Jurkat, Clone E6-1 (cell line): Measurements from ENCODE around the gene VWC2.

Source experiments
- DNase-seq: peaks from one replicate; pipeline ENCODE4 v3.0.0-alpha.2; 2011; ENCODE audit warnings: low read depth, low spot score
- H3K4me3 ChIP-seq: 2 replicates; pipeline ENCODE4 v1.5.1; 2011; ENCODE audit warnings: mild to moderate bottlenecking, low read length, control low read depth, moderate library complexity

Gene VWC2

DNA sequence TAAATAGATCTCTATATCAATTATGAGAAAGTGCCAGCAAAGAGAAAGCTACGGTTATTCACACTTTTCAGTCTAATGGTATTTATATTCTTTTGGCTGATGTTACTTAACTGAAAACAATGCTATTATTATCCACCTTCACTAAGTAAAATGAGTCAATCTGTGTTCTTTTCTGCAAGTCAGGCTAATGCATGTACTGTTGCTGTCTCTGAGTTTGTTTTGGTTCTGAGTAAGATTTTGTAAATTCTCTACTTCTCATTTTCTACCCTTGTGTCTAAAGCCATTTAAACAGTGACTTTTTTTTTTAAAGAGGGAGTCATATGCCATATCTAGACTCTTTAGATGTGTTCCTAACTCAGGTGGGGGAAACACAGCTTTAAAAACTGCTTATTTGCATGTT is 7.5 kb downstream of the VWC2 start:
- no peak for DNase-seq
- H3K4me3 ChIP-seq = no peak overlapping the region

DNA sequence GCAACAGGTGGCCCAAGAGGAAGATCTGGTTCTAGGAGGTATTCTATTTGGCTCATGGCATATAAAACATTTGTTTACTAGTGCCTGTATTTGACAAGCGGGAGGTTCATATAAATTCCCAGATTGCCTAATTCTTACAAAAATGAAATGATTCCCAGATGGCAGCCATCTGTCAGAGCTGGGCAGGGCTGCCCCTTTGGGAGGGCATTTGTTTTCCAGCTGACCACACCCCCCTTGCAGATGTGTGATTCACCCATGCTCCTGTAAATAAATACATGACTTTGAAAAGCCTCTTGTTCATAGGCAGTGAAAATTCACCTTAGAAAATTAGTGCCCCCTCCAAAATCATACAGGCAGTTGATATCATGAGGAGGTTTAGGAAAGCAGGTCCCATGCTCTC is 8.6 kb downstream of the VWC2 start:
- DNase-seq = no peak
- no peak overlapping the region for H3K4me3 ChIP-seq

DNA sequence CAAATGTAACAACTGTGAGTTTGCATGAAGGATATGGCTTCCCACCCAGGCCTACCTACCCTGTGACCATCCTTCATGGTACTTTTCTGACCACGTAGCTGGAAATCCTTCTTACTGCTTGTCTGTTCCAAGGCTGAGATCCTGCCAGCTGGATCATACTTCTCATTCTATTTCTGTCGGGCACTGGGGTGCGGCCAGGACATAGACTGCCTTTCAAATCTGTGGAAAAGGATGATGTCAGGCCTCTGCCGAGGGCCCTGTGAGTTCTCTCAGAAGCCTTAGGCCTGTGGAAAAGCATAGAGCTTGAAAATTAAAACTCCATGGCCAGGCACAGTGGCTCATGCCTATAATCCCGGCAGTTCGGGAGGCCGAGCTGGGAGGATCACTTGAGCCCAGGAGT is 10.0 kb downstream of the VWC2 start:
- no peak overlapping the region for H3K4me3 ChIP-seq
- no peak for DNase-seq

DNA sequence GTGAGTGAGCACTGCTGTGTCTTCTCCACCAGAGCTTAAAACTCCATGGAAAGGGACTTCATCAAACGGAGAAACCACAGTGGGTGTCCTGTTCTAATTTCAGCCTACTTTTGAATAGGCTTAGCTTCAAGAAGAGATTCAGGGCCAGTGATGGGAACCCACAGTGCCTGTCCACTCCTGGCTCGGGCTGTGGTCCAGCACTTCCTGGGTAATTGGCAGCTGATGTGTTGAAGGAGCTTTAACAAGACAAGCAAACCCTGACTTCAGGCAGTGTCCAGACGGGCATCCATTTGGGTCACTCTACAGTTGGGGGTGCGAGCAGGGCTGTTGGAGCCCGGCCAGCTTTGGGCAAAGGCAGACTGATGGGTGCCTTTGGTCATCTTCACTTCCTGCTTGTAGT is 14.5 kb downstream of the VWC2 start:
- DNase-seq = no peak
- no peak overlapping the region for H3K4me3 ChIP-seq

DNA sequence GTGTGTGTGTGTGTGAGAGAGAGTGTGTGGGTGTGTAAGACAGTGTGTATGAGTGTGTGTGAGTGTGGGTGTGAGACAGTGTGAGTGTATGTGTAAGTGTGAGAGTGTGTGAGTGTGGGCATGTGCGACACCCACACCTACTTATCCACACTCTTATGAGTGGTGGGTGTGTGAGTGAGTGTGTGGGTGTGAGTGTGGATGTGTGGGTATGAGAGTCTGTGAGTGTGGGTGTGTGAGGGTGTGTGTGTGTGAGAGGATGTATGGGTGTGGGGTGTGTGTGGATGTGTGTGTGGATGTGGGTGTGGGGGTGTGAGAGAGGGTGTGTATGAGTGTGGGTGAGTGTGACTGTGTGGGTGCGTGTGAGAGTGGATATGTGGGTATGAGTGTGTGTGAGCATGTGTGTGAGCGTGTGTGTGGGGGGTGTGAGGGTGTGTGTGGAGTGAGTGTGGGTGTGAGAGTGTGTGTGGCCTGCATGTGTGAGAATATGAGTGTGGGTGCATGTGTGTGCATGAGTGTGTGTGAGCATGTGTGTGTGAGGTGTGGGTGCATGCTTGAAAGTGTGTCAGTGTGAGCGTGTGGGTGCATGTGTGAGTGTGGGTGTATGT is 15.1 kb downstream of the VWC2 start:
- no peak overlapping the region for H3K4me3 ChIP-seq

DNA sequence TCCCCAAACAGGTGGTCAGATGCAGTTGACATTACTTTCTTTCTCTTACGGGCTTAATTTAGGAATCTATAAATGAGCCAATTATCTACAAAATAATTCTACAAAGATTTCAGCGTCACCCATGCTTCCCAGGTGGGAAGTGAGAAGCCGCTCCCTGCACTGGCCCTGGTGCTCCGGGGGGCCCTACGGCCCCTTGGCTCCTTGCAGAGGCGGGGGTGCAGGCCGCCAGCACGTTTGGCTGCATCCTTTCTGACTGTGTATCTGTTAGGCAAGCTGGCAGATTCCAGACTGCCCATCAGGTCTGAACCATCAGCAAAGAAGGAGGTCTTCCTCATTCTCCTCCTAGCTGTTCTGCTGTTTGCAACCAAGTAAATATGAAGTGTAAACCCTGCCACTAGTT is 16.3 kb downstream of the VWC2 start:
- DNase-seq = no peak
- H3K4me3 ChIP-seq = no peak overlapping the region

More for the DNA sequence above, 15.1 kb downstream of the VWC2 start:
- no peak for DNase-seq

DNA sequence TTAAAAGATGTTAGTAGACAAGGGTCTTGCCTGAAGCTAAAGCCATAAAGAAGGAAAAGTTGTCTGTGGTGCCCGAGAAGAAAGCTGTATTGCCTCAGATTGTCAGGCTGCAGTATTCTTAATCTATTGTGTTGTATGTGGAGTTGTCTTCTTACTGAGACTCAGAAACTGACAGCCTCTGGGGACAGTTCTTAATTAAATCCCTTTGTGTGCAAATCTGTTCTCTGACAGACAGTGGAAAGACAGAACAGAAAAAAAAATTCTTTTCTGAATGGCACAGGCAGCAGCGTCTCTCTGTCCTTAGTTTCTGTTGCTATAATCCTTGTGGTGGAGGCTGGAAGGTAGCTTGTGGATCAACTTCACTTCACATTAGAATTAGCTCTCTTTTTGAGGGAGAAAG is 16.8 kb downstream of the VWC2 start:
- no peak overlapping the region for H3K4me3 ChIP-seq
- no peak for DNase-seq

DNA sequence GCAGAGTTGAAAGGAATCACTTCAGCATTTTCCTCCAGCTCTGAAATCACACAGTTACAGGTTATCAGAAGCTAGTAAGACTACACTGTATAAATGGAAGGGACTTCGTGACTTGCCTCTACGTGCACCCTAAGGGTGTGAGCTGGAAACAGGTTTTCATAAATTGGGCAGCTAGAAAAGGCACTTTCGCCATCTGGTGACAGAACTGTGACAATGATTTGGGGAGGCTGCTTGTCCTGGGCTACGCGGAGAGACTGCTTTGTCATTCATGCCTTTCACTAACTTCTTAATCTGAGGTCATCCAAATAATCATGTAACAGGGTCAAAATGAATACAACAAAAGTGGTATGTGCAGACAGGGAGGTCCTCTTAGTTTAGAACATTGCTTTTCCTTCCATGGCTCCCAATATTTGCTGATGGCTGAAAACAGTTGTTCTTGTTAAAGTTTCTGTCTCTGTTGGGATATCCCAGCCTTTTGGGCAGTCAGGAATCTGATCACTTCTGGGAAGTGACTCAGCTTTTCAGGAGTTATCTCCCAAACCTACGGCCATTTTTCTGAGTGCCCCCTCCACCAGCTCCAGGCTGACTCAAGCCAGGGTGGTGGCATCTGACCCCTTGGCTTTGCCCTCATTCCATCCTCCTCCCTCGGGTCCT is 17.8 kb downstream of the VWC2 start:
- no peak overlapping the region for H3K4me3 ChIP-seq
- peak; percentile 28 for DNase-seq

DNA sequence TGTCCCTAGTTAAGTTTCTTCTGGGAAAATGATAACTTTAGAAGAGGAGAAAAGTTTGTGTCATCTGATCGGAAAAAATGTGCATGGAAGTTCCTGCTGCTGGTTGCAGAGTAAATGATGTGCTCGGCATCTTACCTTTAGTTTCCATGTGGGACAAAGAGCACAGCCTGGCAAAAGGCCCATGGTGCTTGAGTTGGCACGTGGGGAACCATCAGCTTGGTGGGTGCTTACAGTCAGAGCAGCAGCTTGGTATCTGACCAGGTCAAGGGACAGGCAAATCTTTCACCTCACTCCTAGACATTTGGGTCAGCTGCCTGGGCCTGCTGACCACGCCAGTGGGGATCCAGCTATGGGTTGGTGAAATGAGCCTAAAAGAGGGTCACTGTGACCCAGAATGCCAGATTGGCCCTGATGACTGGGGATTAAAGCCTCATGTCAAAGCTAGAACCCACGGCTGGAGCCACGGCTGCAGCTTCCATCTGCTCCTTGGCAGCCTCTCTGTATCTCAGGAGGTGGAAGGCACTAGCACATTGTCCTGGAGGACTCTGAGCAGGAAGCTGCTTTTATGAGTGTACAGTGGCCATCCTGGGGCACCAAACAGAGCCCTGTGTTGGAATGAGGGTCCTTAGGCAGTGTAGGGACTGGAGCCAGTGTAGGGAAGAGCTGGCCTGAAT is 24.7 kb downstream of the VWC2 start:
- no peak overlapping the region for H3K4me3 ChIP-seq
- no peak for DNase-seq

DNA sequence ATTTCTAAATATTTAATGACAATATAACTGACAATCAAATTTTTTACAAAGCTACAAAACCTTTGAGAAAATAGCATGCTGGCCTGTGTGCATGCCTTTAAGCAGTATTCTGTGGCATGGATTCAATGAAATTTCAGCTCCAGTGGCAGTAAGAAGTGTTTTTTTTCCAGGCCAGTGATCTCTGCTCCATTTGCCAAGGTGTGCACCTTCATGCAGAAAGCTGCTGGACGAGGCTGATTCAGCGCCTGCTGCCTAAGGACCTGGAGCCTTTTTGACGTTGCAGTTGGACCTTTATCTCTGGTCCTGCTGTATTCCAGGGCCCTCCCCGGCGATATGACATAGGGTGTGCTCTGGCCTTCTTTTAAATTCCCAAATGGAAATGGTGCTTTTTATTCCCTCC is 26.6 kb downstream of the VWC2 start:
- H3K4me3 ChIP-seq = no peak overlapping the region
- DNase-seq = no peak

DNA sequence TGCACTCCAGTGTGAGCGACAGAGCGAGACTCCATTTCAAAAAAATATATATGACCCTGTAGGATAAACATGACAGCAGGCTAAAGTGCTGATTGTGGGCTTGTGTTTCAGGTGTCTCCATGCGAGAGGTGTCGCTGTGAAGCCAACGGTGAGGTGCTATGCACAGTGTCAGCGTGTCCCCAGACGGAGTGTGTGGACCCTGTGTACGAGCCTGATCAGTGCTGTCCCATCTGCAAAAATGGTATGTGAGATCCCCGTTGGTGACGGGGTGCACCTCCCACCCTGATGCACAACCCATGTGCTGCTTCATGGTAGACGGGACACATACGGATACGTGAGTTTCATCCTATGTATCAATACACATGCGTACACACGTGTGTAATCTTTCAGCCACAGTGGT is 29.2 kb downstream of the VWC2 start:
- no peak overlapping the region for H3K4me3 ChIP-seq
- DNase-seq = no peak

DNA sequence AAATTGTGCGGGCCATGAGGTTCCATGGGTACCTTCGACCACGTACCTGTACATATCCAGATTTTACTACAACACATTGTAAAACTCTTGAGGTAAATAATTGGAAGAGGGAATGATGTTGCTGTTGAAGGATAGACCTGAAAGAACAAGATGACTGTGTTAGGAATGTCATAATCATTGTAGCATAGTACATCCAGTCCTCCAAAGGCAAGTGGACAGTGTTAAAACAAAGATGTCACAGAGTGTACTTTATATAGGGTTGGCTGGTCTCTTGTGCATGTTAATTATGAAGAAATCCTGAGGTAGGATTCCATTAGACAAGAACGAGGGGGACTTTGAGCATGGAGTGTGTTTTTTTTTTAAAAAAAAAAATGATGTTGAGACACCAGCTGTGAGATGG is 30.4 kb downstream of the VWC2 start:
- no peak for DNase-seq
- no peak overlapping the region for H3K4me3 ChIP-seq

DNA sequence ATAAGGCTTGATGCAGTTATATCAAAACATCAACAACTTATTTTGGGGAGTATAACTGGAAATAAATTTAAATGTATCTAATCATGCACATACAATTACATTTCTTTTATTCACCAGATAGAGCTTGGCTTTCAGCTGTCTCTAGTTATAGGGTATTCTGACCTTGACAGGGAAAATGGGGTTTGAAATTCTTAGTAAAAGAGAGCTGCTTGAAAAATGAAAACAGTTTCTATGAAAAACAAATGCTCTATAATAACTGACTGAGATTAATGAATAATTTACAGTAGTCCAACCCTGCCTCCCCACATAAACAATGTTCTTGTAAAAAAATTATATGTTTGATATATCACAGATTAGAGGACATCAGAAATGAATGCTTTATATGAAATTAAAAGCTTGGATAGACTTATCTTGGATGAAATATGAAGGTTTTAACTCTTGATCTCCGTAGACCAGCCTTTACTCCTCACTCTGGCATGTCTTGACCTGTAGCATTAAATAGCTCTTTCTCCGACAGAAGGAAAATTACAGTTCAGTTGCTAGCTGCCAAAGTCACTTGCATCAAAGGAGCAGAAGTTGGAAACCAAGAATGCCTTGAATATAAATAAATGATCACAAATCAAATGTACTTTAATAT is 32.1 kb downstream of the VWC2 start:
- no peak for DNase-seq
- H3K4me3 ChIP-seq = no peak overlapping the region

DNA sequence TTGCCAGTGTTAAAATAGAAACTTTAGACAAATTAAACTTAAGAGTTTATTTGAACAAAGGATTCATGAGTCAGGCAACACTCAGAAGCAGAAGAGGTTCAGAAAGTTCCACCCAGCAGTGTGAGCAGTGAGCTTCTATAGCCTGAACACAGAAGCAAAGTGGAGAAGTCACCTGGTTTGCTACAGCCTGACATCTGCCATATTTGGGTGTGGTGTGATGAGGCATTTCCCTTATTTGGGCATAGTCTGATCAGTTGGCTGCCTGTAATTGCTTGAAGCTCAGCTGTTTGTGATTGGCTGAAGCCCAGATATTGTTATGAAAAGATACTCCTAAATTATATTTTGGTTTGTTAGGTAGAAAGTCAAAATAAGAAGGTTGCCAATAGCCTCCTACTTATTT is 39.1 kb downstream of the VWC2 start:
- H3K4me3 ChIP-seq = no peak overlapping the region
- DNase-seq = peak; percentile 10

DNA sequence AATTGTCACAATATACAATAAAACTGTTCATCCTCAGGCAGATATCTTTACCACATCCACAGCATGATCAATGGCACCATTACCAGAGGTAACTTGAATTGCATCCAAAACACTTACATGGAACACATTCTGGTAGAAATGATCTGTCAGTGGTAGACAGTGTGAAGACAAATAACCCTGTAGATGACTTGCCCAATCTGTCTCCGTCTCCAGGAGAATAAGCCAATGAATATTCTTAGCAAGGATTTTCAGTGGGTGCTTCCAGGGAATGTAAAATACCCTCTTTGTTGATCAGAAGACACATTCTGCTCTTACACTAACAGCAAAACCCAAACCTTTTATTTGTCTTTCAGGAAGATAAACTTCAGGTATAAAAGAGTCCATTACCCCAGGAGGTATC is 43.8 kb downstream of the VWC2 start:
- no peak overlapping the region for H3K4me3 ChIP-seq
- no peak for DNase-seq

DNA sequence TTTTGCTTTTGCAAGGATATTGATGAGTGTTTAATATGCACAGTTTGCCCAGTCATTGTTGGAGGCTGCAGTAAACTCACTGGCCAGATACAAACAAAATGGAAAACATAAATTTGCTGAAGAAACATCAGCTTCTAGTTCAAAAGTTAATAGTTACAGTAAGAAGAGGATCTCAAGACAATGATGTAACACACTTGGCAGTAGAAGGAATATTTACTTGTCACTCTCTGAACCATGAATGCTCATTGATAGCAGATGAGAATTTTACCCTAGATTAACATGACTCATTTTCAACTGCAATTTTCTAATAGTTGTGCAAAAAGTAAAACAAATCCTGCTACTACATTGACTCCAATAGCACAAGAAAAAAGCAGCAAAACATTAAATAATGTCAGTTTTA is 47.7 kb downstream of the VWC2 start:
- DNase-seq = no peak
- no peak overlapping the region for H3K4me3 ChIP-seq

DNA sequence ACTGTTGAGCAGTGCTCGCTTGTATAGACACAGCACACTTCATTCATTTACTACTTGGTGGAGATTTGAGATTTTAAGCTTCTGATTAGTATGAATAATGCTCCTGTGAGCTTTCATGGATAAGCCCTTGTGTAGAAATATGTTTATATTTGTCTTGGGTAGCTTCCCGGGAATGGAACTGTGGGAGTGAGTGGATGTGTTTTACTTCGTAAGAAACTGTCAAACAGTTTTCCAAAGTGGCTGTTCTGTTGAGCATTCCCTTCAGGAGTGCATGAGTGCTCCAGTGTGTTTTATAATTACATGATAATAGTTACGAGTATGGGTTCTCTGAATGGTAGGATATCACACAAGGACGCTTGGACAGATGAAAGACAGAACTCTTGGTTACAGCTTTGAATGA is 49.4 kb downstream of the VWC2 start:
- H3K4me3 ChIP-seq = no peak overlapping the region
- no peak for DNase-seq

DNA sequence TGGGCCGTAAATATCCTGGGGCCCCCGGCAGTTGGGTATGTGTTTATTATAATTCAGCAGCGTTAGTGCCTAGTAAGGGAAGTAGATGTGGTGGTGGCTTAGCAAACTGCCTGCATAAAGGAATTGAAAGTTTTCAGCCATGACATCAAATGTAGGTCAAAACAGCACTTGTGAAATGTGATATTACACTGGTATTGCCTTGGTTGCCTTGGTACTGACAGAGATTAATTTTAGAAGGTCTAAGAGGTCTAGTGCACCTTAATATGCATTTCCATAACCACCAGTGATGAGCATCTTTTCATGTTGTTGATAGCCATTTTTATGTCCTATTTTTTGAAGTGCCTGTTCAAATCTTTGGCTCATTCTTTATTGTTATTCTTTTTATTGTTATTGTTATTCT is 50.1 kb downstream of the VWC2 start:
- no peak for DNase-seq
- H3K4me3 ChIP-seq = no peak overlapping the region

DNA sequence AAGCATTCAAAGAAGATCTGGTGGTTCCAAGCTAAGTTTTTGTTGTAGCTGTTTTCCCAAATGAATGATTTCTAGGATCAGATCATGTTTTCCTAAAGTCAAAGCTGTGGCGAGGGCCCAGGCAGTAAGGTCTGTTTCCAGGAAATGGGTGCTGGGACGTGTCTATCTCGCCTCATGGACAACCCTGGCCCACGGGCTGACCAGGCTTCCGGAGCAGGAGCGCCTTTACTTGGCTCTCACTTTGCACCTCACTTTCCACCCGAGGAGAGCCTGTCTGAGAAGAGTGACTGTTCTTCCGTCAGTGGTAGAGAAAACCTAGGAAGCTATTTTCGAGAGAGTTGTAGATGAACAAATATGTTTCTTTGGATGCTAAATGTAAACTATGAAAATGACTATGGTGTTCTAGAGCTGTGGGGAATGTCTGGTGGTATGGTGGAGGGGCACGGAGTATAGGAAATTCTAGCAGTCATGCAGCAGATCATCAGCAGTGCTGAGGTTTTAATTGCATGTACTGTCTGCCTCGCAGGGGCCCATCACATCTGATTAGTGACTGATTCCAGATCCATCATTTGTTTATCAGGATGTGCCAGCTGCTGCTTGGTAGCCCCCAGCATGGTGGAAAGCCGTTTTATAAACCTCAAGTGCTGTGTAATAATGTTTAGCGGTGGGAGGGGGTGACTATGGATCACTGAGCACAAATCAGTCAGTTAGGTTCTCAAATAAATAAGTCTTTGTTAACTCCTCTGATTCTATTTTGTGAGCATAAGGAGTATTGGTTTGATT is 66.6 kb downstream of the VWC2 start:
- DNase-seq = no peak
- no peak overlapping the region for H3K4me3 ChIP-seq
